Activated CD8-positive, alpha-beta memory T cell treated with anti-CD3 and anti-CD28 coated beads, Interleukin-2, amount 50 U/mL, for 4 hours (primary cell): ENCODE measurements around the gene PDZK1IP1.
"Not testable (repeated sequence)": the region's sequence is repeated elsewhere in the genome, so short reads cannot be mapped to it uniquely, and the experiment has no call there.

ENCODE experiments used
- DNase-seq: peaks from one replicate; pipeline ENCODE4 v3.0.0-alpha.2; 2020

Gene PDZK1IP1

GRCh38 chr1:47223174-47223920, 33.5 kb upstream of the PDZK1IP1 start:
- no peak for DNase-seq

- DNase-seq = no peak
These were observed 32.6 kb upstream of the PDZK1IP1 start for GRCh38 chr1:47222476-47222875.

GRCh38 chr1:47219590-47220220, 29.9 kb upstream of the PDZK1IP1 start:
- no peak for DNase-seq

- no peak for DNase-seq
These were observed 29.2 kb upstream of the PDZK1IP1 start for GRCh38 chr1:47219001-47219400.

GRCh38 chr1:47216278-47217059, 26.6 kb upstream of the PDZK1IP1 start:
- DNase-seq = no peak

GRCh38 chr1:47215713-47216112, 25.9 kb upstream of the PDZK1IP1 start:
- no peak for DNase-seq

GRCh38 chr1:47214549-47214948, 24.7 kb upstream of the PDZK1IP1 start:
- DNase-seq = no peak

- no peak for DNase-seq
These were observed 23.6 kb upstream of the PDZK1IP1 start for GRCh38 chr1:47213230-47213963.

- no peak for DNase-seq
These were observed 22.9 kb upstream of the PDZK1IP1 start for GRCh38 chr1:47212636-47213229.

GRCh38 chr1:47211796-47212269, 22.0 kb upstream of the PDZK1IP1 start:
- no peak for DNase-seq

- no peak for DNase-seq
These were observed 20.8 kb upstream of the PDZK1IP1 start for GRCh38 chr1:47210666-47211065.

- DNase-seq = no peak
These were observed 20.0 kb upstream of the PDZK1IP1 start for GRCh38 chr1:47209725-47210325.

- DNase-seq = no peak
These were observed 19.3 kb upstream of the PDZK1IP1 start for GRCh38 chr1:47209091-47209490.

GRCh38 chr1:47208374-47208850, 18.6 kb upstream of the PDZK1IP1 start:
- no peak for DNase-seq

- no peak for DNase-seq
These were observed 18.1 kb upstream of the PDZK1IP1 start for GRCh38 chr1:47207803-47208373.

- DNase-seq = no peak
These were observed 16.1 kb upstream of the PDZK1IP1 start for GRCh38 chr1:47205918-47206317.

GRCh38 chr1:47203504-47203903, 13.7 kb upstream of the PDZK1IP1 start:
- not testable (repeated sequence) for DNase-seq

- DNase-seq = no peak
These were observed 11.3 kb upstream of the PDZK1IP1 start for GRCh38 chr1:47201179-47201578.

GRCh38 chr1:47198214-47198613, 8.4 kb upstream of the PDZK1IP1 start:
- DNase-seq = no peak

GRCh38 chr1:47196622-47197021, 6.8 kb upstream of the PDZK1IP1 start:
- no peak for DNase-seq

- DNase-seq = not testable (repeated sequence)
These were observed 6.1 kb upstream of the PDZK1IP1 start for GRCh38 chr1:47195981-47196380.

- DNase-seq = no peak
These were observed 4.5 kb upstream of the PDZK1IP1 start for GRCh38 chr1:47194311-47194710.
